ENCODE measurements around the gene RHEB. TPM values are rescaled to one million over a fixed set of nuclear protein-coding genes. Genes with fewer than 3 reads are reported as not detected.

The RHEB gene
- total and polyA plus RNA-seq, 2 of the 4 experiments (the other 2 are of a cell fraction): 19.7 to 67.2 TPM

- no peak overlapping the region for H3K9ac ChIP-seq (ENCODE audit: low read depth, low read length)
- ATAC-seq (ENCODE audit: low read depth) (no peak), DNase-seq (no peak)
- H3K27ac ChIP-seq (ENCODE audit: insufficient read depth, low read length): no peak overlapping the region
- H3K56ac ChIP-seq (ENCODE audit: extremely low read depth, insufficient read depth, low read length): no peak overlapping the region
- no peaks in the 10 kb centered on the region for H3K9me3 ChIP-seq (ENCODE audit: control insufficient read depth, insufficient read depth, low read length)
- no peak overlapping the region for H2BK120ac ChIP-seq (ENCODE audit: low read depth, low read length)
- no peak overlapping the region for H3K4me2 ChIP-seq (ENCODE audit: low read depth, low read length)
- no peak overlapping the region for H2BK20ac ChIP-seq (ENCODE audit: low read depth, low read length)
- no CpG with 5 or more reads among the region's 2 CpGs for WGBS, 2 experiments (ENCODE audit: extremely low coverage in 2 of 2, insufficient read length in 1 of 2)
- POLR2A ChIA-PET (ENCODE audit: unreplicated experiment): no interaction called here
- H2AFZ ChIP-seq (replicated peaks; ENCODE audit: low read length, poor library complexity): no peak overlapping the region
- H2BK5ac ChIP-seq (ENCODE audit: low read depth, low read length, poor library complexity, severe bottlenecking): no peak overlapping the region
- H3K36me3 ChIP-seq (ENCODE audit: control insufficient read depth, insufficient read depth, low read length): no peaks in the 10 kb centered on the region
- no peaks in the 10 kb centered on the region for H4K20me1 ChIP-seq (ENCODE audit: insufficient read depth, low read length)
- H4K5ac ChIP-seq (ENCODE audit: low read depth, low read length): no peak overlapping the region
- H3K4me1 ChIP-seq (ENCODE audit: control insufficient read depth, insufficient read depth, low read length): no peaks in the 10 kb centered on the region; the same call in 1 of the 2 replicates
- dilution Hi-C loops (cut with HindIII; ENCODE audit: low sequenced_read_pairs, unreplicated experiment): no loop called here
- H3K79me1 ChIP-seq (ENCODE audit: low read depth in 1 of 2, low read length in 2 of 2): no peaks in the 10 kb centered on the region
- BruUV-seq (replicated peaks): no TSS peak
- H3K4me3 ChIP-seq (ENCODE audit: insufficient read depth, low read depth, low read length): no peak overlapping the region
- in situ Hi-C loops (cut with MboI; ENCODE audit: low sequenced_read_pairs): loop anchor here (5.0 kb wide), 1 partner anchor 79 kb away; no protein-coding TSS in a partner anchor
- no peak overlapping the region for H4K91ac ChIP-seq (ENCODE audit: insufficient read depth, low read depth, low read length)
- no peak overlapping the region for H4K8ac ChIP-seq (ENCODE audit: low read depth in 2 of 2, low read length in 2 of 2)
- H3K14ac ChIP-seq (replicated peaks; ENCODE audit: low read depth, low read length): no peak overlapping the region
- no peak overlapping the region for H2AK9ac ChIP-seq (replicated peaks; ENCODE audit: low read depth, low read length, poor library complexity)
- H2AK5ac ChIP-seq (ENCODE audit: low read depth, low read length): no peak overlapping the region
- no peak overlapping the region for H2BK15ac ChIP-seq (ENCODE audit: low read depth, low read length)
- H3K27me3 ChIP-seq (ENCODE audit: control insufficient read depth, insufficient read depth, low read length): peaks cover 3% of the 10 kb centered on the region; the same call in 1 of the 2 replicates
- CTCF ChIA-PET: no interaction called here
- H3K4ac ChIP-seq (ENCODE audit: low read depth, low read length): no peak overlapping the region
- no peak overlapping the region for H3K23ac ChIP-seq (ENCODE audit: low read depth, low read length)
- intact Hi-C loops (cut with micrococcal nuclease): no loop called here
- no peak overlapping the region for H3K18ac ChIP-seq (ENCODE audit: low read depth, low read length)
- H3K9me1 ChIP-seq (ENCODE audit: insufficient read depth, low read length): no peaks in the 10 kb centered on the region
- TF ChIP-seq MXI1 (IDR thresholded peaks at IDR 0.05; ENCODE audit: borderline replicate concordance, low read depth, low read length) (no peak), FOS (IDR thresholded peaks at IDR 0.05; ENCODE audit: low read depth, low read length) (no peak), RCOR1 (IDR thresholded peaks at IDR 0.05; ENCODE audit: insufficient replicate concordance, low read length) (no peak), MAZ (IDR thresholded peaks at IDR 0.05; ENCODE audit: borderline replicate concordance, low read depth, low read length) (no peak), BHLHE40 (IDR thresholded peaks at IDR 0.05; ENCODE audit: low read depth, low read length) (no peak), CEBPB (IDR thresholded peaks at IDR 0.05; ENCODE audit: low read depth, low read length) (no peak), SMC3 (IDR thresholded peaks at IDR 0.05; ENCODE audit: low read depth, low read length) (no peak), RAD21 (IDR thresholded peaks at IDR 0.05; ENCODE audit: low read length) (no peak), RFX5 (IDR thresholded peaks at IDR 0.05; ENCODE audit: low read depth, low read length) (no peak), POLR2A (IDR thresholded peaks at IDR 0.05; ENCODE audit: low read depth, low read length) (no peak), NFE2L2 (IDR thresholded peaks at IDR 0.05; ENCODE audit: low read depth, low read length) (no peak), USF2 (IDR thresholded peaks at IDR 0.05; ENCODE audit: low read depth, low read length) (no peak), MAFK (IDR thresholded peaks at IDR 0.05; ENCODE audit: low read depth, low read length) (no peak), CHD1 (IDR thresholded peaks at IDR 0.05; ENCODE audit: low read depth, low read length) (no peak)
- TF ChIP-seq, protein P1, sequence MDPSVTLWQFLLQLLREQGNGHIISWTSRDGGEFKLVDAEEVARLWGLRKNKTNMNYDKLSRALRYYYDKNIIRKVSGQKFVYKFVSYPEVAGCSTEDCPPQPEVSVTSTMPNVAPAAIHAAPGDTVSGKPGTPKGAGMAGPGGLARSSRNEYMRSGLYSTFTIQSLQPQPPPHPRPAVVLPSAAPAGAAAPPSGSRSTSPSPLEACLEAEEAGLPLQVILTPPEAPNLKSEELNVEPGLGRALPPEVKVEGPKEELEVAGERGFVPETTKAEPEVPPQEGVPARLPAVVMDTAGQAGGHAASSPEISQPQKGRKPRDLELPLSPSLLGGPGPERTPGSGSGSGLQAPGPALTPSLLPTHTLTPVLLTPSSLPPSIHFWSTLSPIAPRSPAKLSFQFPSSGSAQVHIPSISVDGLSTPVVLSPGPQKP (IDR thresholded peaks at IDR 0.05; ENCODE audit: borderline replicate concordance, low read depth, low read length): no peak
- TF ChIP-seq, protein P2, sequence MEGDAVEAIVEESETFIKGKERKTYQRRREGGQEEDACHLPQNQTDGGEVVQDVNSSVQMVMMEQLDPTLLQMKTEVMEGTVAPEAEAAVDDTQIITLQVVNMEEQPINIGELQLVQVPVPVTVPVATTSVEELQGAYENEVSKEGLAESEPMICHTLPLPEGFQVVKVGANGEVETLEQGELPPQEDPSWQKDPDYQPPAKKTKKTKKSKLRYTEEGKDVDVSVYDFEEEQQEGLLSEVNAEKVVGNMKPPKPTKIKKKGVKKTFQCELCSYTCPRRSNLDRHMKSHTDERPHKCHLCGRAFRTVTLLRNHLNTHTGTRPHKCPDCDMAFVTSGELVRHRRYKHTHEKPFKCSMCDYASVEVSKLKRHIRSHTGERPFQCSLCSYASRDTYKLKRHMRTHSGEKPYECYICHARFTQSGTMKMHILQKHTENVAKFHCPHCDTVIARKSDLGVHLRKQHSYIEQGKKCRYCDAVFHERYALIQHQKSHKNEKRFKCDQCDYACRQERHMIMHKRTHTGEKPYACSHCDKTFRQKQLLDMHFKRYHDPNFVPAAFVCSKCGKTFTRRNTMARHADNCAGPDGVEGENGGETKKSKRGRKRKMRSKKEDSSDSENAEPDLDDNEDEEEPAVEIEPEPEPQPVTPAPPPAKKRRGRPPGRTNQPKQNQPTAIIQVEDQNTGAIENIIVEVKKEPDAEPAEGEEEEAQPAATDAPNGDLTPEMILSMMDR (conservative IDR thresholded peaks at IDR 0.05; ENCODE audit: low read depth, low read length): no peak
Observed at GRCh38 chr7:151446412-151446811, 73.3 kb downstream of the RHEB start.
